ENCODE results near the gene C17orf67.

C17orf67 gene

GRCh38 chr17:56833809-56834379 lies at the start of gene C17orf67, which contains the start of gene DGKE:
TSS of gene C17orf67 (minus strand) at chr17:56833920. CDS start at chr17:56815810, 18,110 bp downstream.
TSS of gene DGKE (plus strand) at chr17:56834151. CDS start at chr17:56834796, 645 bp downstream.
- peak; percentile 56 for DNase-seq (ENCODE audit: low read depth, low spot score)
- ChIA-PET CTCF (no interaction called here), POLR2A (interaction anchor here (0.9 to 1.0 kb wide), 2 partner anchors 10 to 80 kb away, joined by 3 read pairs; partner anchors contain the start of gene TRIM25)
- TF ChIP-seq CTCF (IDR thresholded peaks at IDR 0.05; ENCODE audit: insufficient read depth, low read length, missing control alignments): no peak
- H3K4me3 ChIP-seq (ENCODE audit: low read depth, low read length): peak within 1 kb of the TSS; percentile 83

GRCh38 chr17:56881685-56882295 lies 48.1 kb upstream of the C17orf67 start:
- no peak for TF ChIP-seq CTCF (IDR thresholded peaks at IDR 0.05; ENCODE audit: insufficient read depth, low read length, missing control alignments)
- ChIA-PET POLR2A (no interaction called here), CTCF (interaction anchor here (1.8 kb wide), 1 partner anchor 15 kb away, joined by 6 read pairs; no protein-coding TSS in a partner anchor)
- no peak overlapping the region for H3K4me3 ChIP-seq (ENCODE audit: low read depth, low read length)
- no peak for DNase-seq (ENCODE audit: low read depth, low spot score)

GRCh38 chr17:56880571-56880970 lies 46.9 kb upstream of the C17orf67 start:
- no peak for DNase-seq (ENCODE audit: low read depth, low spot score)
- H3K4me3 ChIP-seq (ENCODE audit: low read depth, low read length): no peak overlapping the region
- CTCF ChIA-PET: no interaction called here
- POLR2A ChIA-PET: no interaction called here
- no peak for TF ChIP-seq CTCF (IDR thresholded peaks at IDR 0.05; ENCODE audit: insufficient read depth, low read length, missing control alignments)

- ChIA-PET CTCF (interaction anchor here (0.7 kb wide), 1 partner anchor 16 kb away, joined by 4 read pairs; no protein-coding TSS in a partner anchor), POLR2A (no interaction called here)
- no peak for DNase-seq (ENCODE audit: low read depth, low spot score)
- no peak for TF ChIP-seq CTCF (IDR thresholded peaks at IDR 0.05; ENCODE audit: insufficient read depth, low read length, missing control alignments)
- H3K4me3 ChIP-seq (ENCODE audit: low read depth, low read length): no peak overlapping the region
Measured at GRCh38 chr17:56880133-56880532, 46.4 kb upstream of the C17orf67 start.

- ChIA-PET CTCF (no interaction called here), POLR2A (interaction anchor here (0.6 kb wide), 1 partner anchor 34 kb away, joined by 3 read pairs; the partner anchor contains the start of gene TRIM25)
- TF ChIP-seq CTCF (IDR thresholded peaks at IDR 0.05; ENCODE audit: insufficient read depth, low read length, missing control alignments): no peak
- no peak for DNase-seq (ENCODE audit: low read depth, low spot score)
- no peak overlapping the region for H3K4me3 ChIP-seq (ENCODE audit: low read depth, low read length)
Measured at GRCh38 chr17:56879280-56879679, 45.6 kb upstream of the C17orf67 start.

- no peak overlapping the region for H3K4me3 ChIP-seq (ENCODE audit: low read depth, low read length)
- ChIA-PET POLR2A (no interaction called here), CTCF (interaction anchor here (1.0 kb wide), 1 partner anchor 57 kb away, joined by 3 read pairs; no protein-coding TSS in a partner anchor)
- TF ChIP-seq CTCF (IDR thresholded peaks at IDR 0.05; ENCODE audit: insufficient read depth, low read length, missing control alignments): no peak
- DNase-seq (ENCODE audit: low read depth, low spot score): no peak
Measured at GRCh38 chr17:56876766-56877179, 43.1 kb upstream of the C17orf67 start.
